LNCaP clone FGC (cell line): ENCODE data around the gene AHR.

Experiments used
- DNase-seq: peaks from one replicate; pipeline ENCODE4 v3.0.0-alpha.2; 2011; ENCODE audit warnings: low read depth
- H3K4me3 ChIP-seq: 2 replicates; pipeline ENCODE4 v1.5.1; 2011; ENCODE audit warnings: mild to moderate bottlenecking, low read depth, low read length, control low read depth
- CTCF ChIP-seq: IDR thresholded peaks from 2 replicates; pipeline ENCODE4 v1.5.1; 2012; ENCODE audit warnings: mild to moderate bottlenecking; ENCODE audit not compliant: control insufficient read depth, insufficient read depth; ENCODE audit errors: extremely low read depth

The AHR gene

GRCh38 chr7:17331891-17332501, 33.5 kb downstream of the AHR start:
- H3K4me3 ChIP-seq, result no peak overlapping the region
- DNase-seq, result no peak
- no peak for TF ChIP-seq CTCF

GRCh38 chr7:17333221-17333620, 34.8 kb downstream of the AHR start:
- no peak for DNase-seq
- no peak for TF ChIP-seq CTCF
- H3K4me3 ChIP-seq, result no peak overlapping the region

GRCh38 chr7:17336168-17336567, 37.7 kb downstream of the AHR start:
- no peak for DNase-seq
- no peak for TF ChIP-seq CTCF
- H3K4me3 ChIP-seq, result no peak overlapping the region

- no peak overlapping the region for H3K4me3 ChIP-seq
- no peak for DNase-seq
- TF ChIP-seq CTCF, result no peak
Observed at GRCh38 chr7:17339139-17339538, 40.7 kb downstream of the AHR start.

GRCh38 chr7:17339952-17340351, 41.5 kb downstream of the AHR start:
- no peak for DNase-seq
- TF ChIP-seq CTCF, result no peak
- no peak overlapping the region for H3K4me3 ChIP-seq

GRCh38 chr7:17340655-17341054, 42.2 kb downstream of the AHR start:
- H3K4me3 ChIP-seq, result no peak overlapping the region
- no peak for TF ChIP-seq CTCF
- no peak for DNase-seq

- no peak for DNase-seq
- no peak overlapping the region for H3K4me3 ChIP-seq
- no peak for TF ChIP-seq CTCF
Observed at GRCh38 chr7:17342756-17343155, 44.3 kb downstream of the AHR start.
